ENCODE results near the gene MRPL24. TPM values are rescaled to one million over a fixed set of nuclear protein-coding genes. Genes with fewer than 3 reads are reported as not detected.

The MRPL24 gene
- total and polyA plus RNA-seq, 9 of the 15 experiments (the other 6 are each of a cell fraction or from before 2014, with no cell fraction given) = 74.3 to 267 (median 113) TPM

DNA sequence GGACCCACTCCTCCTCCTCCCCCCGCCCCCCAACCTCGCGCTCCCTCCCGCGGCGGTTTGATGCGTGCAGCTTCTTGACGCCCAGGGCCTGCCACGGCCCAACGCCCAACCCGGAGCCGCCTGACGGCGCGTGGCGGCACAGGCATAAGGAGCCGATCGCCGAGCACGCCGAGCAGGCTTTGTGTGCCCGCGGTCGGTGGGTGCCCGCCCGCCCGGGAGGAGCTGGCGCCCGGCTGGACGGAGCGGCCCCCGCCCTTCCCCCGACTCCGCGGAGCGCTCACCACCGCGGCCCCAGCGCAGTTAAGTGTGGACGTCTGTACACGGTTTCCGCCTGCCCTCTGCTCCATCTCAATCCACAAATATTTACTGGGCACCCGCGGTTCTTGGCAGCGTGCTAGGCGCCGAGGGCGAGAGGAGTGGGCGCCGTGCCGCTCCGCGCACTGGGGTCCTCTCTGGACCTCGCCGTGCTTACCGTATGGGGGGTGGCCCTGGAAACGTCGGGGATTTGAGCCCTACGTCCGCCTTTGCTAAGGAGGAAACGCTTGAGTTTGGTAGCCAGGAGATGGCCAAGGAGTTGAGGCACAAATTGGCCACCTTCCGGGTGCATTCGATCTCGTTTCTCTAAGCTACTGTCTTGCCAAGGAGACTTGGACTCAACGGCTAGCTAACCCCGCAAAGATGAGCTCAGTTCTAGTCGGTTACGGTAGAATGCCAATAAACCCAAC lies 11.0 kb upstream of the MRPL24 start (continued):
- TF ChIP-seq ZHX1 (conservative IDR thresholded peaks at IDR 0.05; ENCODE audit: low read length) (no peak), ZNF311 (CRISPR knock-in tag; IDR thresholded peaks at IDR 0.05) (no peak), ZBTB33 (CRISPR knock-in tag; IDR thresholded peaks at IDR 0.05) (no peak), BRF1 (IDR thresholded peaks at IDR 0.05; ENCODE audit: borderline replicate concordance, extremely low read depth, insufficient read length) (no peak), ZKSCAN1 (IDR thresholded peaks at IDR 0.05; ENCODE audit: low read depth, low read length) (0 out of 2 replicates have a peak, but pooled peaks have one; percentile 61), LCOR (CRISPR knock-in tag; IDR thresholded peaks at IDR 0.05) (no peak), ZNF3 (CRISPR knock-in tag; IDR thresholded peaks at IDR 0.05) (no peak), MCM7 (IDR thresholded peaks at IDR 0.05) (no peak), TCFL5 (CRISPR knock-in tag; conservative IDR thresholded peaks at IDR 0.05) (no peak), GATA2 (CRISPR knock-in tag; IDR thresholded peaks at IDR 0.05) (no peak), SP1 (CRISPR knock-in tag; IDR thresholded peaks at IDR 0.05) (peak; percentile 57; the same call in 1 of the 2 replicates), NFYB (IDR thresholded peaks at IDR 0.05; ENCODE audit: extremely low read depth, insufficient read length) (no peak), ZNF23 (CRISPR knock-in tag; IDR thresholded peaks at IDR 0.05) (no peak), NCOR1 (IDR thresholded peaks at IDR 0.05) (peak; percentile 25; the same call in 1 of the 2 replicates), ZBTB49 (CRISPR knock-in tag; IDR thresholded peaks at IDR 0.05; ENCODE audit: borderline replicate concordance) (no peak), MTA1 (IDR thresholded peaks at IDR 0.05; ENCODE audit: borderline replicate concordance) (no peak), SMARCA5 (IDR thresholded peaks at IDR 0.05) (no peak), CEBPZ (IDR thresholded peaks at IDR 0.05; ENCODE audit: borderline replicate concordance, low read depth, low read length) (0 out of 2 replicates have a peak, but pooled peaks have one; percentile 11)
